Prostate gland (tissue), 2 donors: Measurements from ENCODE around the gene PTK6.

Source experiments
- CTCF ChIP-seq, 4 experiments: fragments of 200-600 bp in 2 of 4; fragments of 450-650 bp in 2 of 4; sonication (generic) in 2 of 4; IDR thresholded peaks; 1 replicate in 3 of 4; 2 replicates in 1 of 4; pipeline ENCODE4 v1.5.1; 2016 to 2019; ENCODE audit warnings: antibody characterized with exemption in 4 of 4, mild to moderate bottlenecking in 2 of 4, moderate library complexity in 2 of 4
- POLR2A ChIP-seq: fragments of 450-650 bp; IDR thresholded peaks from one replicate; pipeline ENCODE4 v1.6.1; 2016; ENCODE audit warnings: antibody characterized with exemption, mild to moderate bottlenecking
- POLR2AphosphoS5 ChIP-seq: sonication (generic); formaldehyde crosslinking; IDR thresholded peaks from one replicate; pipeline ENCODE4 v1.6.1; 2017; ENCODE audit warnings: antibody characterized with exemption

GRCh38 chr20:63574156-63574828, 37.1 kb upstream of the PTK6 start, which contains the start of gene HELZ2:
- TF ChIP-seq POLR2A: peak; percentile 44
- TF ChIP-seq CTCF (IDR thresholded peaks at IDR 0.05): no peak
- TF ChIP-seq POLR2AphosphoS5: peak; percentile 48
